Mesenchymal stem cell (in vitro differentiated cells and primary cell): Measurements from ENCODE around the gene FAM124B.
A peak's percentile ranks its signal among the peaks of the same experiment; 100 is the strongest.

ENCODE experiments used
- DNase-seq: peaks from one replicate; pipeline ENCODE4 v3.0.0-alpha.2; 2013
- H2AFZ ChIP-seq: one replicate; pipeline ENCODE4 v1.6.1; 2013; ENCODE audit warnings: low read depth, mild to moderate bottlenecking, control low read depth, inconsistent platforms, low read length, moderate library complexity
- H2AK5ac ChIP-seq: 2 replicates; pipeline ENCODE4 v1.6.1; 2013; ENCODE audit warnings: low read length, moderate library complexity, mild to moderate bottlenecking, inconsistent platforms; ENCODE audit not compliant: severe bottlenecking
- H2BK120ac ChIP-seq: one replicate; pipeline ENCODE4 v1.6.1; 2013; ENCODE audit warnings: low read depth, mild to moderate bottlenecking, inconsistent platforms, low read length, moderate library complexity
- H2BK12ac ChIP-seq, 2 experiments: one replicate each; pipeline ENCODE4 v1.6.1; 2013; ENCODE audit warnings: inconsistent platforms in 2 of 2, low read length in 2 of 2, mild to moderate bottlenecking in 2 of 2, moderate library complexity in 2 of 2, control low read depth in 1 of 2
- H2BK15ac ChIP-seq: one replicate; pipeline ENCODE4 v1.6.1; 2013; ENCODE audit warnings: mild to moderate bottlenecking, low read depth, inconsistent platforms; ENCODE audit not compliant: poor library complexity, severe bottlenecking
- H2BK5ac ChIP-seq: 2 replicates; pipeline ENCODE4 v1.6.1; 2013; ENCODE audit warnings: low read depth, mild to moderate bottlenecking, low read length, control low read depth, inconsistent platforms; ENCODE audit not compliant: poor library complexity, severe bottlenecking
- H3K14ac ChIP-seq, 2 experiments: one replicate each; pipeline ENCODE4 v1.6.1; 2013; ENCODE audit warnings: inconsistent platforms in 2 of 2, low read length in 2 of 2, control low read depth in 1 of 2, mild to moderate bottlenecking in 1 of 2, moderate library complexity in 1 of 2
- H3K18ac ChIP-seq, 2 experiments: one replicate each; pipeline ENCODE4 v1.6.1; 2013; ENCODE audit warnings: inconsistent platforms in 2 of 2, low read length in 2 of 2, control low read depth in 1 of 2, low read depth in 1 of 2, mild to moderate bottlenecking in 1 of 2
- H3K23ac ChIP-seq, 2 experiments: one replicate each; pipeline ENCODE4 v1.6.1; 2013; ENCODE audit warnings: inconsistent platforms in 2 of 2, low read length in 2 of 2, mild to moderate bottlenecking in 2 of 2, moderate library complexity in 2 of 2, control low read depth in 1 of 2
- H3K27ac ChIP-seq: 2 replicates; pipeline ENCODE4 v1.5.1; 2013; ENCODE audit warnings: mild to moderate bottlenecking, moderate library complexity, low read length, control low read depth, inconsistent platforms; ENCODE audit not compliant: poor library complexity, severe bottlenecking
- H3K27me3 ChIP-seq, 2 experiments: 2 replicates each; pipeline versions ENCODE4 v1.6.1 to v1.7.0; 2013; ENCODE audit warnings: low read length in 2 of 2, mild to moderate bottlenecking in 2 of 2, moderate library complexity in 2 of 2, control low read depth in 1 of 2, inconsistent platforms in 1 of 2; ENCODE audit not compliant: control insufficient read depth in 1 of 2, insufficient read depth in 1 of 2
- H3K36me3 ChIP-seq, 2 experiments: 2 replicates each; pipeline versions ENCODE4 v1.6.1 to v1.7.0; 2013; ENCODE audit warnings: low read length in 2 of 2, control low read depth in 1 of 2, inconsistent platforms in 1 of 2, low read depth in 1 of 2, mild to moderate bottlenecking in 1 of 2; ENCODE audit not compliant: insufficient read depth in 2 of 2, control insufficient read depth in 1 of 2
- H3K4ac ChIP-seq, 2 experiments: one replicate each; pipeline ENCODE4 v1.6.1; 2013; ENCODE audit warnings: inconsistent platforms in 2 of 2, low read length in 2 of 2, mild to moderate bottlenecking in 2 of 2, moderate library complexity in 2 of 2, control low read depth in 1 of 2, low read depth in 1 of 2
- H3K4me1 ChIP-seq: 2 replicates; pipeline ENCODE4 v1.6.1; 2013; ENCODE audit warnings: low read depth, low read length, control low read depth; ENCODE audit not compliant: control insufficient read depth, insufficient read depth
- H3K4me2 ChIP-seq: 2 replicates; pipeline ENCODE4 v1.6.1; 2013; ENCODE audit warnings: low read length, mild to moderate bottlenecking, inconsistent platforms; ENCODE audit not compliant: poor library complexity, severe bottlenecking
- H3K4me3 ChIP-seq, 2 experiments: 2 replicates each; pipeline versions ENCODE4 v1.5.1 to v1.7.0; 2013; ENCODE audit warnings: low read length in 2 of 2, mild to moderate bottlenecking in 2 of 2, control low read depth in 1 of 2, low read depth in 1 of 2; ENCODE audit not compliant: insufficient read depth in 1 of 2
- H3K79me1 ChIP-seq: replicated peaks from 2 replicates; pipeline ENCODE4 v1.6.1; 2013; ENCODE audit warnings: mild to moderate bottlenecking, control low read depth, low read length, inconsistent platforms; ENCODE audit not compliant: poor library complexity, severe bottlenecking
- H3K9ac ChIP-seq: 2 replicates; pipeline ENCODE4 v1.7.0; 2013; ENCODE audit warnings: mild to moderate bottlenecking, low read length, moderate library complexity
- H3K9me3 ChIP-seq: 2 replicates; pipeline ENCODE4 v1.7.0; 2013; ENCODE audit warnings: mild to moderate bottlenecking, low read length; ENCODE audit not compliant: control insufficient read depth
- H4K8ac ChIP-seq: one replicate; pipeline ENCODE4 v1.6.1; 2013; ENCODE audit warnings: inconsistent platforms, mild to moderate bottlenecking, low read length, moderate library complexity
- H4K91ac ChIP-seq: one replicate; pipeline ENCODE4 v1.6.1; 2013; ENCODE audit warnings: mild to moderate bottlenecking, low read length, inconsistent platforms
- WGBS: methylation state at CpG from one replicate; pipeline ENCODE4 v1.1.7; 2013; ENCODE audit warnings: mixed read lengths; 5-methylcytosine and 5-hydroxymethylcytosine counted together

FAM124B gene

DNA sequence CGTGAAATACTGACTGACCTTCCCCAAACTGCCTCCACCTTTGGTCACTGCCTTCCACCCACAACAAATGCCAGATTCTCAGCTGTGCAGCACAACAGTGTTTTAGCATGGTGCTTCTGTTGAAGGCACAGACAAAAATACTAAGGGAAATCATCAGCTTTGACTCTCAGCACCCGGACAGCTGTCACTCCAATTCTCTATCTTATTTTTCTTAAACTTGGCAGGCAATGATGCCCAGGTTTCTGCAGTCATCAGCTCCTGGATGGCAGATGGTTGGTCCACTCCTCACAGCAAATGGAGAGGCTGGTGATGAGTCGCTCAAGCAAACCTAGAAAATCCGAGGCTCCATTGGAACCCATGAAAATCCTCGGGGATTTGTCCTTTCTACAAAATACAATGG is 2.9 kb upstream of the FAM124B start:
- Histone ChIP-seq H2AFZ (no peak overlapping the region), H2BK12ac (no peak overlapping the region), H3K4me1 (no peaks in the 10 kb centered on the region), H3K9me3 (peaks cover 3% of the 10 kb centered on the region), H2BK15ac (no peak overlapping the region), H4K8ac (no peak overlapping the region), H3K23ac (no peak overlapping the region), H3K36me3 (no peaks in the 10 kb centered on the region), H2BK5ac (no peak overlapping the region), H3K4ac (no peak overlapping the region), H3K9ac (no peak overlapping the region), H3K18ac (peak overlapping the region in 1 of 2 experiments; percentile 21), H3K79me1 (no peaks in the 10 kb centered on the region), H4K91ac (no peak overlapping the region), H3K4me2 (no peak overlapping the region), H3K27me3 (no peaks in the 10 kb centered on the region), H3K4me3 (no peak overlapping the region), H3K27ac (no peak overlapping the region), H2AK5ac (no peak overlapping the region), H2BK120ac (no peak overlapping the region), H3K14ac (peak overlapping the region in 1 of 2 experiments; percentile 28)
- no peak for DNase-seq
- 86% methylated on average over 5 of the region's 5 CpGs for WGBS

DNA sequence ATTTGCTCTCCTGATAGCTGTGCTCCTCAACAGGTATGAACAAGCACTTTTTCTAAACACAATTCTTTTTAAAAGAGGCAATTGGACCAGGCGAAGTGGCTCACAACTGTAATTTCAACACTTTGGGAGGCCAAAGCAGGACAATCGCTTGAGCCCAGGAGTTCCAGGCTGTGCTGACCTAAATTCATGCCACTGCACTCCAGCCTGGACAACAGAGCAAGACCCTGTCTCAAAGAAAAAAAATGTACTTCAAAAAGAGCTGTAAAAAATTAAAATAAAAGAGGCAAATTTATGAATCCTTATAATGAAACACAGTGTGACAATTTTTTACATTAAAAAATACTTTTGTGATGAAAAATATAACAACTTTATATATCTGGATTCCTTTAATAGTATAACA is 1.8 kb upstream of the FAM124B start:
- Histone ChIP-seq H3K18ac (peak overlapping the region in 1 of 2 experiments; percentile 23), H4K91ac (no peak overlapping the region), H3K4ac (no peak overlapping the region), H3K9ac (no peak overlapping the region), H3K79me1 (no peaks in the 10 kb centered on the region), H2BK12ac (no peak overlapping the region), H3K4me1 (no peaks in the 10 kb centered on the region), H2BK5ac (no peak overlapping the region), H2BK120ac (no peak overlapping the region), H3K23ac (no peak overlapping the region), H3K27ac (no peak overlapping the region), H4K8ac (no peak overlapping the region), H2BK15ac (no peak overlapping the region), H3K14ac (no peak overlapping the region), H3K4me3 (no peak overlapping the region), H3K9me3 (peaks cover 3% of the 10 kb centered on the region), H3K4me2 (no peak overlapping the region), H2AK5ac (no peak overlapping the region), H3K36me3 (no peaks in the 10 kb centered on the region), H3K27me3 (no peaks in the 10 kb centered on the region), H2AFZ (no peak overlapping the region)
- no peak for DNase-seq
- 100% methylated on average over 1 of the region's 2 CpGs for WGBS

- H3K9me3 ChIP-seq: peaks cover 3% of the 10 kb centered on the region
- H2AFZ ChIP-seq: no peak overlapping the region
- no peak overlapping the region for H3K23ac ChIP-seq
- H3K9ac ChIP-seq: no peak overlapping the region
- no peaks in the 10 kb centered on the region for H3K36me3 ChIP-seq
- no peak overlapping the region for H3K4me2 ChIP-seq
- H2AK5ac ChIP-seq: no peak overlapping the region
- no peak overlapping the region for H2BK120ac ChIP-seq
- peak overlapping the region; percentile 9 for H4K91ac ChIP-seq
- WGBS: 93% methylated on average over 22 of the region's 22 CpGs
- no peak overlapping the region for H3K14ac ChIP-seq
- no peak overlapping the region for H3K4ac ChIP-seq
- no peak overlapping the region for H4K8ac ChIP-seq
- H3K4me1 ChIP-seq: no peaks in the 10 kb centered on the region
- H3K4me3 ChIP-seq: no peak overlapping the region
- H3K27me3 ChIP-seq: no peaks in the 10 kb centered on the region
- no peak overlapping the region for H2BK5ac ChIP-seq
- DNase-seq: no peak
- peak overlapping the region; percentile 1 for H2BK15ac ChIP-seq
- H3K18ac ChIP-seq: no peak overlapping the region
- H3K27ac ChIP-seq: no peak overlapping the region
- peak overlapping the region in 1 of 2 experiments; percentile 42 for H2BK12ac ChIP-seq
- H3K79me1 ChIP-seq: no peaks in the 10 kb centered on the region
These were observed 848 bp downstream of the FAM124B start for GRCh38 chr2:224400886-224401632.

DNA sequence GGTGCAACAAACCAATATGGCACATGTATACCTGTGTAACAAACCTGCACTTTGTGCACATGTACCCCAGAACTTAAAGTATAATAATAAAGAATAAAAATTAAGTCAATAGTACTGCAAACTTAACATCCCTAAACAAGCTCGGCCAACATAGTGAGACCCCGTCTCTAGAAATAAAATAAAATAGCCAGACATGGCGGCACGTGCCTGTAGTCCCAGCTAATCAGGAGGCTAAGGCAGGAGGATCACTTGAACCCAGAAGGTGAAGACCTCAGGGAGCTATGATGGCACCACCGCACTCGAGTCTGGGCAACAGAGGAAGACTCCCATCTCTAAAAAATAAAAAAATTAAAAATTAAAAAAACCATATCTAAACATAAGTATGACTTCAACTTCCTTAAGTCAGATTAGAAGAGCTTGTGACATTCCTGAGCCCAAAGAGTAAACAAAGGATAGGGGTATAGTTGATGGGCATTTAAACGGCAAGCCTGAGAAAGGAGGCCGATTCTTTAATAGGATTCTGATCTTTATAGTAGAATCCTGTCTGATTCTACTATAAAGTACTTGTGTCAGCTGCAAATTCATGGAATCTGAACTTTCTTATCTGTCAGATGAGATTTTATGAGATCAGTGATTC is 1.6 kb downstream of the FAM124B start:
- Histone ChIP-seq H3K4me2 (no peak overlapping the region), H4K8ac (no peak overlapping the region), H2BK120ac (no peak overlapping the region), H2AFZ (no peak overlapping the region), H3K79me1 (no peaks in the 10 kb centered on the region), H2BK15ac (no peak overlapping the region), H3K27me3 (peaks cover 0 to 3% of the 10 kb centered on the region in 2 experiments), H3K4ac (no peak overlapping the region), H3K27ac (no peak overlapping the region), H2BK12ac (no peak overlapping the region), H3K9me3 (no peaks in the 10 kb centered on the region), H2AK5ac (no peak overlapping the region), H4K91ac (no peak overlapping the region), H3K4me3 (no peak overlapping the region), H3K9ac (no peak overlapping the region), H3K4me1 (no peaks in the 10 kb centered on the region), H2BK5ac (no peak overlapping the region), H3K18ac (no peak overlapping the region), H3K23ac (no peak overlapping the region), H3K36me3 (no peaks in the 10 kb centered on the region), H3K14ac (no peak overlapping the region)
- 98% methylated on average over 6 of the region's 8 CpGs for WGBS
- DNase-seq: no peak
